ENCODE results near the gene CLEC2A. TPM values are rescaled to one million over a fixed set of nuclear protein-coding genes. Genes with fewer than 3 reads are reported as not detected.

The CLEC2A gene
- total RNA-seq, 1 experiment from 2014 or later, result not detected

- Mint-ChIP-seq H3K9me3 (ENCODE audit: low read depth, unreplicated experiment) (peaks cover 14% of the 10 kb centered on the region), H3K4me3 (ENCODE audit: low read depth, unreplicated experiment) (no peak overlapping the region), H3K27ac (ENCODE audit: unreplicated experiment) (no peak overlapping the region), H3K27me3 (ENCODE audit: unreplicated experiment) (peaks cover 42% of the 10 kb centered on the region), H3K36me3 (ENCODE audit: insufficient read depth, unreplicated experiment) (no peaks in the 10 kb centered on the region), H3K4me1 (ENCODE audit: low read depth, unreplicated experiment) (no peaks in the 10 kb centered on the region)
- BruUV-seq (replicated peaks), result no TSS peak
- CTCF ChIA-PET, result no interaction called here
- DNase-seq, result no peak
- TF ChIP-seq CTCF (IDR thresholded peaks at IDR 0.05; ENCODE audit: unreplicated experiment), result no peak
- intact Hi-C loops (cut with micrococcal nuclease; ENCODE audit: unreplicated experiment), result no loop called here
Observed at GRCh38 chr12:9911708-9912107, 20.5 kb downstream of the CLEC2A start.

GRCh38 chr12:9910716-9911421, 21.3 kb downstream of the CLEC2A start:
- Mint-ChIP-seq H3K36me3 (ENCODE audit: insufficient read depth, unreplicated experiment) (no peaks in the 10 kb centered on the region), H3K9me3 (ENCODE audit: low read depth, unreplicated experiment) (peaks cover 14% of the 10 kb centered on the region)
- DNase-seq, result no peak

GRCh38 chr12:9909724-9910123, 22.4 kb downstream of the CLEC2A start:
- no peaks in the 10 kb centered on the region for H3K36me3 Mint-ChIP-seq (ENCODE audit: insufficient read depth, unreplicated experiment)
- CTCF ChIA-PET, result no interaction called here
- intact Hi-C loops (cut with micrococcal nuclease; ENCODE audit: unreplicated experiment), result no loop called here
- BruUV-seq (replicated peaks), result no TSS peak
- no peaks in the 10 kb centered on the region for H3K4me1 Mint-ChIP-seq (ENCODE audit: low read depth, unreplicated experiment)
- DNase-seq, result no peak
- no peak for TF ChIP-seq CTCF (IDR thresholded peaks at IDR 0.05; ENCODE audit: unreplicated experiment)
- H3K27me3 Mint-ChIP-seq (ENCODE audit: unreplicated experiment), result peaks cover 42% of the 10 kb centered on the region
- no peak overlapping the region for H3K27ac Mint-ChIP-seq (ENCODE audit: unreplicated experiment)
- H3K4me3 Mint-ChIP-seq (ENCODE audit: low read depth, unreplicated experiment), result no peak overlapping the region
- peaks cover 14% of the 10 kb centered on the region for H3K9me3 Mint-ChIP-seq (ENCODE audit: low read depth, unreplicated experiment)

More at GRCh38 chr12:9910716-9911421, 21.3 kb downstream of the CLEC2A start:
- Mint-ChIP-seq H3K4me1 (ENCODE audit: low read depth, unreplicated experiment) (no peaks in the 10 kb centered on the region), H3K4me3 (ENCODE audit: low read depth, unreplicated experiment) (no peak overlapping the region), H3K27ac (ENCODE audit: unreplicated experiment) (no peak overlapping the region), H3K27me3 (ENCODE audit: unreplicated experiment) (peaks cover 42% of the 10 kb centered on the region)
- intact Hi-C loops (cut with micrococcal nuclease; ENCODE audit: unreplicated experiment), result no loop called here
- BruUV-seq (replicated peaks), result no TSS peak
- CTCF ChIA-PET, result no interaction called here
- TF ChIP-seq CTCF (IDR thresholded peaks at IDR 0.05; ENCODE audit: unreplicated experiment), result no peak

- Mint-ChIP-seq H3K4me1 (ENCODE audit: low read depth, unreplicated experiment) (no peaks in the 10 kb centered on the region), H3K27me3 (ENCODE audit: unreplicated experiment) (peaks cover 42% of the 10 kb centered on the region), H3K27ac (ENCODE audit: unreplicated experiment) (no peak overlapping the region), H3K36me3 (ENCODE audit: insufficient read depth, unreplicated experiment) (no peaks in the 10 kb centered on the region), H3K9me3 (ENCODE audit: low read depth, unreplicated experiment) (peaks cover 14% of the 10 kb centered on the region), H3K4me3 (ENCODE audit: low read depth, unreplicated experiment) (no peak overlapping the region)
- DNase-seq, result no peak
- TF ChIP-seq CTCF (IDR thresholded peaks at IDR 0.05; ENCODE audit: unreplicated experiment), result no peak
- CTCF ChIA-PET, result no interaction called here
- intact Hi-C loops (cut with micrococcal nuclease; ENCODE audit: unreplicated experiment), result no loop called here
- no TSS peak for BruUV-seq (replicated peaks)
Observed at GRCh38 chr12:9908350-9908749, 23.8 kb downstream of the CLEC2A start.
